GM21423 (cell line): ENCODE data around the gene FRMD4A.

ENCODE experiments used
- ATAC-seq: cut with Tn5 transposase; IDR thresholded peaks from one replicate; pipeline ENCODE4 v1.9.1; 2021; ENCODE audit warnings: mild to moderate bottlenecking, moderate library complexity; ENCODE audit not compliant: unreplicated experiment

The FRMD4A gene

GRCh38 chr10:14296065-14296709, 34.5 kb downstream of the FRMD4A start:
- no peak for ATAC-seq

GRCh38 chr10:14294347-14295059, 36.2 kb downstream of the FRMD4A start:
- no peak for ATAC-seq

- ATAC-seq, result no peak
Observed at GRCh38 chr10:14293526-14293925, 37.2 kb downstream of the FRMD4A start.

- ATAC-seq, result no peak
Observed at GRCh38 chr10:14291296-14291695, 39.4 kb downstream of the FRMD4A start.

- ATAC-seq, result no peak
Observed at GRCh38 chr10:14285941-14286560, 44.7 kb downstream of the FRMD4A start.

DNA sequence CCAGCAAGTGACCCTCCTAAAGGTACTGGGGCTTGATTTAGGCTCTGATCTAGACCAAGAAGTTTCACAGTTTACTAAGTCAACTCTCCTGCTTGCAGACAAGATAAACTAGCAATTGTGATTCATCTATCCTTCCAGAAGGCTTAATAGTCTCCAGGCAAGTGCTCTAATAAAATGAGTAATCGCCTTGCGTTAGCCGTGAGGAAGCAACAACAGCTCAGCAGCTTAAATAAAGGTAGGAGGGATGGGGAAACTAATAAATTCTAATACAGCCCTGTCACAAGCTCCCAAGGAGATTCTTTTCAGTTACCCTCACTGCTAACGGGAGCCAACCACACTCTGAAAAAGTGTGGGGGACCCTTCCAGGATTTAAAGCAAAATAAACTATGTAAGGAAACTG, 48.4 kb downstream of the FRMD4A start:
- no peak for ATAC-seq

- no peak for ATAC-seq
Observed at GRCh38 chr10:14278533-14278932, 52.2 kb downstream of the FRMD4A start.

- no peak for ATAC-seq
Observed at GRCh38 chr10:14276210-14276609, 54.5 kb downstream of the FRMD4A start.

GRCh38 chr10:14271621-14272020, 59.1 kb downstream of the FRMD4A start:
- no peak for ATAC-seq

DNA sequence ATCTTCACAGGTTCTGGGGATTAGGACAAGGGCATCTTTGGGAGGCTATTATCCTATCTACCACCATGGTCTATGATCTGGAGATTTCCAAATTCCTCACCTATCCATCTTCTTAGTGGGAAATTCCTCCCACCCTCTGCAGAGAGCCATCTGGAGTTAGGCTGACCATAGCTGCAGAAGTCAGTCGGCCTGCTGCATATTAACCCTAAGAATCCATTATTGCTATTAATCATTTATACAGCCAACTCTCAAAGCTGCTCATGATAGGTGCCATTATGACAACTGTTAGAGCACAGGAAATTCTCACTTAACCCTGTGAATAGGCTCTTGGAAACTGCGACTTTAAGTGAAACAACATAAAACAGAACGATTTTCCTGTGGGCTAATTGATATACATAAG, 60.4 kb downstream of the FRMD4A start:
- no peak for ATAC-seq

- no peak for ATAC-seq
Observed at GRCh38 chr10:14265709-14266108, 65.0 kb downstream of the FRMD4A start.

DNA sequence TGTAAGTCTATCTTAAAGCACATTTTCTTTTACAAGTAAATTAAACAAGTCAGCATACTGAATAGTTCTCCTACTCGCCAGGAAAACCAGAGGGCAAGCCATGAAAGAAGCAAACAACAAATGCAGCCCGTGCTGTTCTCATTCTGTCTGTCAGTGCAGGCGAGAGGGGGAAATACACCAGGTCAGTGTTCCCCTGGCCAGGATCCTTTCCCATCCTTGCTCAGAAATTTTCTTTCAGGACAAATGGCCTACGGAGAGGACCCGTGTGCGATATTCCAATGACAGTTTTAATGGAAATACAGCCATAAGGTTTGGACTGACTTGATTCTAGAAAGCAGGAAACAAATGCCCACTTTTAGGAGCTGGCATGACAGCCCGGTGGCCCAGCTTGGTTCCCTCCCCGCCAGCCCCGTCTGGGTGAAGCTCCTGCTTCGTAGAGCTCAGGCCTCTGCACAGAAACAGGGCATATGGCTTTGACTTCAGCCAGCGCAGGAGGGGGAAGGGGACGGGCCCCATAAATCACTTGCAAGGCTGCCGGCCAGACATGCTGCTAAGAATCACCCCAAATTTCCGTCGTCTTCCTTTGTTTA, 67.8 kb downstream of the FRMD4A start:
- ATAC-seq, result no peak

DNA sequence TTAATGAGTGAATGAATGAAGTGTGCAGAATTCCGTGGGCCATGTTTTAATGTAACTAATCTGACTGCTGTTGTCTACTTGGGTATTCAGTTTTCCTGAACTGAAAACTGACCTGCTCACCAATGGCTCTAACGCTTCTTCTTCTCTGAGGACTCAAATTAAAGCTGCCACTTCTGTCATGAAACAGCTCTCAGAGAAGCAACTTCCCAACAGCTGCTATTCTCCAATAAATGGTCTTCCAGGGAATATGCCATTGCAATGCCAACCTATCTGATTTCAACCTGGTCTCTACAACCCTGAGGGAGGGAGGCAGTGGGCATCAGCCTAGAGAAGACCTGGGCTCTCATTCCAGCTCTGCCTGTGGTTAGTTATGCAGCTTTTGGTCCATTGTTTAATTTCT, 69.4 kb downstream of the FRMD4A start:
- ATAC-seq, result no peak

DNA sequence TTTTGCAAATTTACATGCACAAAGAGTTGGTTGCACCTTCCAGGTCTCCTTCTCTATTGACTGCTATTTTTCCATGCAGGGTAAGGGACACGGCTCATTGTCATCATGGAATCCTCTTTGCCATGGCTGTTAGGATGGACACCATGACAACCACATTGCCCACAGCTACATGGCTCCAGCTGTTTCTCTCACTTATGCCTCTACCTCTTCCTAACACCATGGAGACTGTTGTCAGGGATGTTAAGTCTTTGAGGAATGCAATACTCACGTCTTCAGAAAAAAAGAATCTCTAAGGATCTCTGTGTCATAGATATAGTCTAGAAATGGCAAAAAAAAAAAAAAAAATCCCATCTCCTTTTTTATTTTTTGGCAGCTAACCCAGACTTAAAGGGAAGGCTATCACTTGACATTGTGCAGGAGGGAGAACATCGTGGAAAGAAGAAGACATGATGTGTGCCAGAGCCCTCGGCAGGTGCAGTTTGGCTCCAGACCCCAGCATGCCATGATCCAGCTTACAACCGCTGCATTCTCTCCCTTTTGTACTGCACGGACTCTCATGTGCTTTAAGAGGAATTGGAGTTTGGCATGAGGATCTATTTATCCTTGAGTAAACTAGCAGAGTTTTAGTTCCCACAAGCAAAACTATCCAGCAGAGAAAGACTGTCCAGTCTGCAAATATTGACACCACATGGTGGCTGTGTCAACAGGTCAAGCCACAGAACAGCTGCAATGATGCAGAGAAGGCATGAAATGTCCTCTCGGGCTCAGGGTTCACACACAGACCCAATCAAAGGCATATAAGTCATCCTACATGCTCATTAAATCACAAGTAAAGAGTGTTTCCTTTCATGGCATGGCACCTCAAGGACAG, 70.8 kb downstream of the FRMD4A start:
- no peak for ATAC-seq

- no peak for ATAC-seq
Observed at GRCh38 chr10:14254368-14254767, 76.4 kb downstream of the FRMD4A start.

DNA sequence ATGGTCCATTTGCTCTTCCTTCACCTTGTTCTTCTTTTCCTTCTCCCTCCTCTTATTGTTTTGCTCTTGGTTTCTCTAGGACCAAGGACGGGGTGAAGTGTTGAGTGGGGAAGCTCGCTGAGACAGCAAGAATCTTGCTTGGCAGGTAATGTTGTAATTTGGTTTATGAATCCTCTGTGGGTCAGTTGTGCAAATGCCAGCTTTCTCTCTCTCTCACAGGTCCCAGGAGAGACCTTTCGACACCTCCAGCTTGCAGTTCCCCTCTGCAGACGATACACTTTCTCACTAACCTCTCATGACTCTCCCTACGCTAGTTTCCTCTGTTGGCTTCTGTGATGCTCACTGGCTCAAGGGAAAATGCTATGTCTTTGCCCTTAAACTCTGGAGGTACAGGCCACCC, 77.0 kb downstream of the FRMD4A start:
- ATAC-seq, result no peak

DNA sequence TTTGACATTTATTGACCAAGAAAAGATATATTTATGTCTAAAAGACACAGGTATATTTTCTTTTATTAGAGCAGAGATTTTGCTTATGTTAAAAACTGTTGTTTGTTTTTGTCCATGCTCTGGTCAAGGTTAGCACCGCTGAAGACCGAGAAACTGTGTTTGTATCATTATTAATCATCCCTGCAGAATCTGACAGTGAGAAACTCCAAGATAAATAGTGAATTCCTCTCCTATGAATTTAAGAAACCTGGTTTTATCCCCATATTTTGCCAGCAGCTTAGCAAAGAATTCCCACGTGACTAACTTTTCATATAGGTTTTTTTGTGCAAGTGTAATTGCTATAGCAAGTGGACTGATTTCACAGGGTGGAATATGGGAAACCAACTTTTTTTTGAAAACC, 77.6 kb downstream of the FRMD4A start:
- ATAC-seq, result no peak

DNA sequence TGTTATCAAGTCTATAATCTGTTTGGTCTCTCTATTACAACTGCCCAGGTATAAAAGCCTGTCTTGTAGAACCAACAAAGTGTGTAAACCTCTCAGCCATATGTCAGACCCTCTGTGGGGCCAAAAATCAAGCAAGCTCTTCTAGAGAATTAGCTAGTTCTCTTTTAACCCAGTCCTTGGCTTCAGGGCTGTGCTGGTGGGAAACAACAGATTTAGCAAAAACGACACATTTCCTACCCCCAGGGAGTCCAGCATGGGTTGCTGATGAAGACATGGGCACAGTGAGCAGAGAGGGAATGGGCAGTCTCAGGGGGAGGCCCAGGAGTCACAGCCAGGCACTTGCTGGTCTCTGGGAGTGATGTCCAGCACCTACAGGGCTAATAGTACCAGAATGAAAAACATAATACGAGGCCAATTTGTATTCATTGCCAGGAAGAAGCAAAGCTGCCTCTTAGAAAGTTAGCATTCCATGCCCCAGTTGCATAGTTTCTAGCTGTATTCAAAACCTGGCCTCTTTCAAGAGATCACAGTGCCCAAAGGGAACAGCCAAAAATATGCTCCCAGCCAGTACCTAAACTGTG, 80.1 kb downstream of the FRMD4A start:
- no peak for ATAC-seq

DNA sequence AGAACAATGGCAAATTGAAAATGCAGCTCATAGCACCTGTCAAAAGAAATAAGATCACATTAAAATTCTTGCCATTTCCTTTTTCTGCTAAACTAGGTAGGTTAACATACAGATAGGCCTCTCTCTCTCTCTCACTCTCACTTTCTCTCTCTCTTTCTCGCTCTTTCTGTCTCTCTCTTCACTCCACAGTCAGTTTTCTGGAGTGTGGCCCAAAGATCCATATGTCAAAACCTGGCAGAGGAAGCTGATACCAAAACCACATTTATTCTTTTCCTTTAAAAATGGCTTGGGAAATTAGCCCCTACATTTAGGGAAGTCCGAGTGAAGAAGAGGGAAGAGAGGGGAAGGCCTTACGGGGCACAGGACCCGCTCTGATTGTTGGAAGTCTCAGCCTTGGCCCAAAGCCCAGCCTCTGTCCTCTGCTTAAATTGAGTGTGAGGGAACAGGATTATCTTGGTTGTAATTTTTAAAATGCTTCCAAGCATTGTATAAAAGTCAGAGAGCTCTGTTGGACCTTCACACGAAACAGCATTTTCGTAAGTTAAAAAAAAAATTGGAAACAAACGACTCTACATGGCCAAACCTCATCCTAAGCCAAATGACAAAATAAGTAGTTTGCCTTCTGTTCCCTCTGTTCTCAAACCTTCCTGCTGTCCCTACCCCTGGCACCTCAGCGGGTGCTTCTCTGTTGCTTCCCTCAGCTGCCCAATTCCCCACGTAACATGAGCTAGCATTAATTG, 83.2 kb downstream of the FRMD4A start:
- ATAC-seq, result no peak

DNA sequence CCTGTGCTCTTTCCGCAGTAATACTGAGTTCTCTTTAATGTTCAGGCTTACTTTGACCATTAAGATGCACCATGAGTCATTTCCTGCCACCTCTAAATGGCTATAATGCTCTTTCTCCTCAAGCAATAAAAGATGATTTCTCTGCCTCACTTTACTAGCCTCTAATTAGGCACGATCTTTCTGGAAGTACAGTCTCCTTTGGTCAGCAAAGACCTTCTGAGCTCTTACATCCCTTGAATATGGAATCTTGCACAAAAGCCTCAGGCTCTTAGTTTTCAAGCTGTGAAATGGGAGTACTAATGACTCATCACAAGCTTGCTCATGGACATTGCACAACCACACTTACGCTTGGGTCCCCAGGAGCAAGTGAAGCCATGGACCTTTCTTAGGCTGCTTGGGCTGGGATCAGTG, 85.9 kb downstream of the FRMD4A start:
- no peak for ATAC-seq
